HCT116 (cell line): ENCODE results near the gene GNA12. TPM values are rescaled to one million over a fixed set of nuclear protein-coding genes. Genes with fewer than 3 reads are reported as not detected.

Experiments used
- ATAC-seq: fragments of 200-7000 bp; cut with Tn5 transposase; 2 replicates; pipeline ENCODE4 v1.9.1; 2020; ENCODE audit warnings: mild to moderate bottlenecking, moderate library complexity
- BruUV-seq: library from RNA; stranded (reverse); fragments of 400-500 nt; replicated peaks from 2 replicates; lab custom pipeline; 2021; lab: Mats Ljungman, UMichigan
- CTCF ChIA-PET: fragments of 300-600 bp; sonication (Branson Sonifier 250); formaldehyde crosslinking; loops from one replicate; lab custom pipeline; 2021; ENCODE audit warnings: antibody characterized with exemption; lab: Charles Lee
- POLR2A ChIA-PET: fragments of 300-600, 350-600 bp; sonication (Branson Sonifier 250); formaldehyde crosslinking; loops from one replicate; lab custom pipeline; 2021; ENCODE audit warnings: antibody characterized with exemption; lab: Charles Lee
- RAD21 ChIA-PET, 2 experiments: fragments of 300-600 bp; sonication (Branson Sonifier 250); formaldehyde crosslinking; loops; one replicate each; lab custom pipeline; 2023; ENCODE audit warnings: low total read pairs in 2 of 2; ENCODE audit not compliant: uncharacterized antibody in 2 of 2, unreplicated experiment in 2 of 2, low non-redundant PET in 1 of 2; lab: Charles Lee
- DNase-seq: peaks from one replicate; pipeline ENCODE4 v3.0.0-alpha.2; 2010; ENCODE audit warnings: low read depth, low spot score
- H2AFZ ChIP-seq: fragments of 200-600 bp; shearing (Covaris generic), sonication (generic); 2 replicates; pipeline ENCODE4 v1.6.1; 2017; ENCODE audit warnings: low read depth, mixed run types, mixed read lengths, antibody characterized with exemption, low read length; ENCODE audit not compliant: poor library complexity, severe bottlenecking
- H3K27ac ChIP-seq: 2 replicates; pipeline ENCODE4 v1.5.1; 2012; ENCODE audit warnings: low read depth, low read length
- H3K27me3 ChIP-seq: fragments of 200-600 bp; sonication (generic); 2 replicates; pipeline ENCODE4 v1.6.1; 2016; ENCODE audit warnings: mixed run types, low read length, mixed read lengths; ENCODE audit not compliant: insufficient read depth
- H3K36me3 ChIP-seq, 2 experiments: fragments of 200-500 bp in 1 of 2; fragments of 200-600 bp in 1 of 2; sonication (Bioruptor generic) in 1 of 2; sonication (generic) in 1 of 2; 2 replicates each; pipeline versions ENCODE4 v1.5.1 to v1.6.1; 2014 to 2016; ENCODE audit warnings: low read length in 2 of 2, inconsistent platforms in 1 of 2, mixed read lengths in 1 of 2, mixed run types in 1 of 2; ENCODE audit not compliant: insufficient read depth in 2 of 2, control insufficient read depth in 1 of 2
- H3K4me1 ChIP-seq, 2 experiments: fragments of 200-600 bp in 1 of 2; sonication (generic) in 1 of 2; 2 replicates each; pipeline versions ENCODE4 v1.5.1 to v1.6.1; 2012 to 2017; ENCODE audit warnings: low read length in 2 of 2, inconsistent platforms in 1 of 2, mild to moderate bottlenecking in 1 of 2, mixed read lengths in 1 of 2, mixed run types in 1 of 2, moderate library complexity in 1 of 2; ENCODE audit not compliant: insufficient read depth in 2 of 2, control insufficient read depth in 1 of 2
- H3K4me2 ChIP-seq: fragments of 200-600 bp; sonication (generic); 2 replicates; pipeline ENCODE4 v1.6.1; 2017; ENCODE audit warnings: mixed run types, low read length, mixed read lengths
- H3K4me3 ChIP-seq, 2 experiments: fragments of 200-600 bp in 1 of 2; sonication (generic) in 1 of 2; replicated peaks in 1 of 2; 2 replicates each; pipeline ENCODE4 v1.5.1; 2011 to 2016; ENCODE audit warnings: low read length in 2 of 2, control low read depth in 1 of 2, low read depth in 1 of 2, mild to moderate bottlenecking in 1 of 2, mixed read lengths in 1 of 2, mixed run types in 1 of 2
- H3K79me2 ChIP-seq: fragments of 200-600 bp; sonication (generic); 2 replicates; pipeline ENCODE4 v1.6.1; 2017; ENCODE audit warnings: mild to moderate bottlenecking, mixed run types, low read length, moderate library complexity, mixed read lengths; ENCODE audit not compliant: insufficient read depth
- H3K9ac ChIP-seq: fragments of 200-600 bp; sonication (generic); 2 replicates; pipeline ENCODE4 v1.6.1; 2016; ENCODE audit warnings: low read length, mixed read lengths
- H3K9me2 ChIP-seq: fragments of 200-600 bp; sonication (generic), shearing (Covaris generic); 2 replicates; pipeline ENCODE4 v1.6.1; 2017; ENCODE audit warnings: mixed run types, mild to moderate bottlenecking, moderate library complexity; ENCODE audit not compliant: insufficient read depth
- H3K9me3 ChIP-seq, 2 experiments: fragments of 200-500 bp in 1 of 2; fragments of 200-600 bp in 1 of 2; sonication (Bioruptor generic) in 1 of 2; sonication (generic) in 1 of 2; 2 replicates each; pipeline ENCODE4 v1.6.1; 2014 to 2017; ENCODE audit warnings: low read length in 2 of 2, mixed read lengths in 2 of 2, inconsistent platforms in 1 of 2, low read depth in 1 of 2, mild to moderate bottlenecking in 1 of 2, mixed run types in 1 of 2, moderate library complexity in 1 of 2; ENCODE audit not compliant: control insufficient read depth in 1 of 2, insufficient read depth in 1 of 2
- H4K20me1 ChIP-seq: fragments of 200-600 bp; sonication (generic), shearing (Covaris generic); 2 replicates; pipeline ENCODE4 v1.6.1; 2017; ENCODE audit warnings: mixed run types, mild to moderate bottlenecking, moderate library complexity; ENCODE audit not compliant: insufficient read depth
- CBX3 ChIP-seq: IDR thresholded peaks from 2 replicates; pipeline ENCODE4 v1.6.1; 2012; ENCODE audit warnings: low read depth
- CEBPB ChIP-seq: IDR thresholded peaks from 2 replicates; pipeline ENCODE4 v1.6.1; 2012; ENCODE audit warnings: low read depth
- EGR1 ChIP-seq: IDR thresholded peaks from 2 replicates; pipeline ENCODE4 v1.6.1; 2012; ENCODE audit warnings: low read depth
- ELF1 ChIP-seq: IDR thresholded peaks from 2 replicates; pipeline ENCODE4 v1.6.1; 2012; ENCODE audit warnings: low read depth, borderline replicate concordance
- EZH2phosphoT487 ChIP-seq: fragments of 200-600 bp; IDR thresholded peaks from 2 replicates; pipeline ENCODE4 v1.6.1; 2018; ENCODE audit warnings: antibody characterized with exemption, borderline replicate concordance
- JUND ChIP-seq: IDR thresholded peaks from 2 replicates; pipeline ENCODE4 v1.6.1; 2012
- MAX ChIP-seq: IDR thresholded peaks from 2 replicates; pipeline ENCODE4 v1.6.1; 2012
- POLR2A ChIP-seq: IDR thresholded peaks from 2 replicates; pipeline ENCODE4 v1.7.0; 2011; ENCODE audit warnings: borderline replicate concordance; ENCODE audit not compliant: insufficient read depth, insufficient read length; ENCODE audit errors: extremely low read depth
- SRF ChIP-seq: IDR thresholded peaks from 2 replicates; pipeline ENCODE4 v1.6.1; 2012; ENCODE audit warnings: low read depth
- TCF7L2 ChIP-seq: IDR thresholded peaks from 2 replicates; pipeline ENCODE4 v1.7.0; 2011; ENCODE audit warnings: borderline replicate concordance, inconsistent platforms; ENCODE audit not compliant: insufficient read depth, insufficient read length; ENCODE audit errors: extremely low read depth
- ZBTB33 ChIP-seq: IDR thresholded peaks from 2 replicates; pipeline ENCODE4 v1.6.1; 2011; ENCODE audit warnings: mild to moderate bottlenecking, low read length, moderate library complexity; ENCODE audit not compliant: insufficient replicate concordance; ENCODE audit errors: extremely low read depth
- ZFX ChIP-seq: fragments of 450-650 bp; IDR thresholded peaks from 2 replicates; pipeline ENCODE4 v1.6.1; 2017
- intact Hi-C: fragments of 100-400 bp; cut with micrococcal nuclease; formaldehyde crosslinking; loops from 2 replicates; pipeline ENCODE4 v1.10.0; 2022
- total RNA-seq: library from RNA; stranded (reverse); gene quantifications from one replicate; pipeline ENCODE4 v1.2.1, GENCODE V29; 2021; ENCODE audit not compliant: unreplicated experiment
- TF ChIP-seq, protein P1 (sequence below), 3 experiments: fragments of 200-600 bp in 1 of 3; sonication (generic) in 1 of 3; IDR thresholded peaks in 2 of 3; conservative IDR thresholded peaks in 1 of 3; 2 replicates each; pipeline ENCODE4 v1.5.1; 2012 to 2017; ENCODE audit warnings: low read depth in 2 of 3, low read length in 2 of 3, antibody characterized with exemption in 1 of 3, borderline replicate concordance in 1 of 3, control low read depth in 1 of 3, mild to moderate bottlenecking in 1 of 3, mixed read lengths in 1 of 3, mixed run types in 1 of 3, moderate library complexity in 1 of 3; ENCODE audit not compliant: insufficient read depth in 1 of 3

GNA12 gene
- total RNA-seq, 1 experiment from 2014 or later = 32.6 TPM

- Histone ChIP-seq H3K36me3 (no peaks in the 10 kb centered on the region), H3K4me3 (no peak overlapping the region), H3K9me3 (no peaks in the 10 kb centered on the region), H2AFZ (no peak overlapping the region), H3K4me1 (peaks cover 10 to 18% of the 10 kb centered on the region in 2 experiments; a peak in 3 of 4 replicates), H4K20me1 (no peaks in the 10 kb centered on the region), H3K27me3 (no peaks in the 10 kb centered on the region), H3K9me2 (no peaks in the 10 kb centered on the region), H3K4me2 (no peak overlapping the region), H3K79me2 (no peaks in the 10 kb centered on the region), H3K27ac (no peak overlapping the region), H3K9ac (no peak overlapping the region)
- no TSS peak for BruUV-seq
- ATAC-seq (no peak), DNase-seq (no peak)
- TF ChIP-seq SRF (no peak), ELF1 (no peak), CBX3 (no peak), EZH2phosphoT487 (no peak), EGR1 (no peak), JUND (no peak), MAX (no peak), POLR2A (no peak), ZFX (no peak), CEBPB (no peak), TCF7L2 (no peak), ZBTB33 (no peak)
- TF ChIP-seq, protein P1, sequence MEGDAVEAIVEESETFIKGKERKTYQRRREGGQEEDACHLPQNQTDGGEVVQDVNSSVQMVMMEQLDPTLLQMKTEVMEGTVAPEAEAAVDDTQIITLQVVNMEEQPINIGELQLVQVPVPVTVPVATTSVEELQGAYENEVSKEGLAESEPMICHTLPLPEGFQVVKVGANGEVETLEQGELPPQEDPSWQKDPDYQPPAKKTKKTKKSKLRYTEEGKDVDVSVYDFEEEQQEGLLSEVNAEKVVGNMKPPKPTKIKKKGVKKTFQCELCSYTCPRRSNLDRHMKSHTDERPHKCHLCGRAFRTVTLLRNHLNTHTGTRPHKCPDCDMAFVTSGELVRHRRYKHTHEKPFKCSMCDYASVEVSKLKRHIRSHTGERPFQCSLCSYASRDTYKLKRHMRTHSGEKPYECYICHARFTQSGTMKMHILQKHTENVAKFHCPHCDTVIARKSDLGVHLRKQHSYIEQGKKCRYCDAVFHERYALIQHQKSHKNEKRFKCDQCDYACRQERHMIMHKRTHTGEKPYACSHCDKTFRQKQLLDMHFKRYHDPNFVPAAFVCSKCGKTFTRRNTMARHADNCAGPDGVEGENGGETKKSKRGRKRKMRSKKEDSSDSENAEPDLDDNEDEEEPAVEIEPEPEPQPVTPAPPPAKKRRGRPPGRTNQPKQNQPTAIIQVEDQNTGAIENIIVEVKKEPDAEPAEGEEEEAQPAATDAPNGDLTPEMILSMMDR (IDR thresholded peaks at IDR 0.05 in 2 of 3, conservative IDR thresholded peaks at IDR 0.05 in 1 of 3; ENCODE audit: borderline replicate concordance in 1 of 3, insufficient read depth in 1 of 3, low read depth in 2 of 3, low read length in 2 of 3) = no peak
- ChIA-PET CTCF (no interaction called here), RAD21 (no interaction called here), POLR2A (no interaction called here)
- intact Hi-C loops = loop anchor here (10.0 kb wide), 1 partner anchor 124 kb away; no protein-coding TSS in a partner anchor
These were observed 155.4 kb downstream of the GNA12 start for GRCh38 chr7:2688409-2689342.
